Heart left ventricle (tissue), 16 donors: Measurements from ENCODE around the gene MAP3K21. TPM values are rescaled to one million over a fixed set of nuclear protein-coding genes. Genes with fewer than 3 reads are reported as not detected.

ENCODE experiments used
- ATAC-seq, 4 donors: fragments of 200-7000 bp; cut with Tn5 transposase; one replicate each; pipeline ENCODE4 v1.9.1; 2020 to 2022; ENCODE audit warnings: moderate library complexity in 4 of 4, mild to moderate bottlenecking in 3 of 4, moderate number of reproducible peaks in 1 of 4
- DNase-seq, 5 donors: peaks; one replicate each; pipeline ENCODE4 v3.0.0-alpha.2; 2020
- H3K27ac ChIP-seq, 12 donors: fragments of 200-600 bp; sonication (generic) in 4 of 12; one replicate each; pipeline versions ENCODE4 v1.5.0 to v1.8.0; 2016 to 2022; ENCODE audit warnings: mild to moderate bottlenecking in 2 of 12
- H3K27me3 ChIP-seq, 9 donors: fragments of 200-600 bp; sonication (generic) in 2 of 9; one replicate each; pipeline versions ENCODE4 v1.5.1 to v1.8.0; 2016 to 2022; ENCODE audit warnings: mild to moderate bottlenecking in 3 of 9
- H3K36me3 ChIP-seq, 9 donors: fragments of 200-600 bp; sonication (generic) in 2 of 9; one replicate each; pipeline versions ENCODE4 v1.5.0 to v1.8.0; 2018 to 2022; ENCODE audit warnings: mild to moderate bottlenecking in 2 of 9
- H3K4me1 ChIP-seq, 12 donors: fragments of 200-600 bp; sonication (generic) in 4 of 12; one replicate each; pipeline versions ENCODE4 v1.5.0 to v1.8.0; 2016 to 2022; ENCODE audit warnings: mild to moderate bottlenecking in 3 of 12
- H3K4me3 ChIP-seq, 12 donors: fragments of 200-600 bp; sonication (generic) in 4 of 12; one replicate each; pipeline versions ENCODE4 v1.5.0 to v1.8.0; 2017 to 2022; ENCODE audit warnings: mild to moderate bottlenecking in 9 of 12, moderate library complexity in 4 of 12
- H3K9me3 ChIP-seq, 12 donors: fragments of 200-600 bp; sonication (generic) in 4 of 12; one replicate each; pipeline versions ENCODE4 v1.5.0 to v1.8.0; 2016 to 2022; ENCODE audit warnings: mild to moderate bottlenecking in 1 of 12
- POLR2A ChIP-seq, 2 donors: fragments of 450-650 bp; IDR thresholded peaks; one replicate each; pipeline ENCODE4 v1.6.1; 2017; ENCODE audit warnings: antibody characterized with exemption in 2 of 2, mild to moderate bottlenecking in 2 of 2, moderate library complexity in 2 of 2
- WGBS, 4 donors: extraction: QIAGEN DNeasy Blood & Tissue Kit in 2 of 4; methylation state at CpG; one replicate each; pipeline versions ENCODE4 v1.1.5 to v1.1.7; 2013 to 2018; 5-methylcytosine and 5-hydroxymethylcytosine counted together
- intact Hi-C, 10 donors: fragments of 100-400 bp; cut with DNase I; formaldehyde crosslinking; loops; one replicate each; pipeline versions ENCODE4 v1.11.1 to v1.14.2; 2022
- polyA plus RNA-seq, 2 donors: library from polyadenylated mRNA; stranded (reverse); fragments of 200-250 nt; gene quantifications; one replicate each; pipeline ENCODE4 v1.2.3, GENCODE V29; 2013
- total RNA-seq, 9 donors: library from RNA; depleted of rRNA in 2 of 9; stranded (reverse); fragments of >200 nt in 2 of 9; fragmentation: NEBNext Ultra II Directional in 3 of 9; extraction: Animal tissue kit (Norgen Biotek cat#: 25700) in 3 of 9; gene quantifications; one replicate each; pipeline versions ENCODE4 v1.1.0 to v1.2.4, GENCODE V29; 2016 to 2023
- TF ChIP-seq, protein P1 (sequence below), 12 donors: fragments of 200-600 bp; sonication (generic) in 4 of 12; IDR thresholded peaks; one replicate each; pipeline versions ENCODE4 v1.5.0 to v1.8.0; 2018 to 2022; ENCODE audit warnings: antibody characterized with exemption in 12 of 12, mild to moderate bottlenecking in 5 of 12
- donor health status: ischemic (EF 13 %, LVEDD 7.1; RV severe dilation, severe dysfunction).
- donor health status: healthy with polysubstance abuse.
- donor health status: DM: no; HTN: yes; CAD: no.
- donor health status: DM: no; HTN: no; CAD: no.
- donor health status: ischemic (EF 25% LVEDD 6.9; RV normal size, moderate dysfunction).
- donor health status: ischemic (EF 25% LVEDD 5.7; RV mildly dilated, moderate dysfunction).
- donor health status: healthy.
- donor health status: DM: yes; HTN: yes; CAD: no.
- donor health status: ischemic (EF 35%, LVEDD 5.7; RV mildly dilated, moderate dysfunction).
- donor health status: nonischemic (EF 11% LVEDD 7.7; RV severe dilation, severe dysfunction).
- donor health status: DM: yes; HTN: yes; CAD: no.
- donor health status: PGD.
- donor health status: ischemic (EF 29% LVEDD 5.4; RV normal size, mild dysfunction).
- donor health status: nonischemic (EF 23%, LVEDD 6.1; RV moderate dilation, normal function).

The MAP3K21 gene
- total and polyA plus RNA-seq, 11 donors, result 0.14 to 0.86 (median 0.23) TPM

DNA sequence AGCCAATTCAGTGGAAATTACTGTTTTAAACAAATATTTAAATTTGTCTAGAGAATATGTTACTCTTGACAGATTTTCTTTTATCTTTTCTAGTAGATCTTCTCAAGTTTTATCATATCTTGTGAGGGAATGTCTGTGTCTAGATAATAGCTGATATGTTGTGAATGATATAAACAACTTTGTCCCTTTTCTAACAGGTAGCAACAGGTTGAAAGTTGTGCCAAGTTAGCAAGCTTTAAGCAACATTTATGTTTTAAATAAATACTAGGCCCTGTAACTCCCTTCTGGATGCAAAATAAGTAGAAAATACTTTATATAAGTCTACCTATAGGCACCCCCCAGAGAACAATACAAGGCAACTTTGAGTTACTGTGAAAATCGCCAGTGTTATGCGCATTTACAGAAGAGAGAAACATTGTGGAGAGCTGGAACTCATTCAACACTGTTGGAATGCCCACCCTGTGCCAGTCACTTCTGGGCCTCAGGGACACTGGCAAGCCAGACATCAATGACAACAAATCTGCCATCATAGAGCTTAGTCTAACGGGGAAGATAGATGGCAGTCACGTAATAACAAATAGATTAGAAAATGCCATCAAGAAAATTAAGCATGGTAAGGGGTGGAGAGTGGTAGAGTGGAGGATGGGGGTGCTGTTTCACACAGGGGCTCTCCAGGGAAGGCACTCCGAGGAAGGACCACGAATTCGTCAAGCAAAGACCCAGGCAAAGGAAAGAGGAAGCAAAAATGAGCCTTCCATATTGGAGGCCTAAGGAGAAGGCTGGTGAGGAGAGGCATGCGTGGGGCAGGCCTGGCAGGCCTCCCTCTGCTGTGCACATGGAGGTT, 4.4 kb downstream of the MAP3K21 start:
- 75 to 83% (median 76%) methylated on average over 8 of the region's 8 CpGs for WGBS, 4 donors
- intact Hi-C loops, result no loop called here
- TF ChIP-seq, protein P1, sequence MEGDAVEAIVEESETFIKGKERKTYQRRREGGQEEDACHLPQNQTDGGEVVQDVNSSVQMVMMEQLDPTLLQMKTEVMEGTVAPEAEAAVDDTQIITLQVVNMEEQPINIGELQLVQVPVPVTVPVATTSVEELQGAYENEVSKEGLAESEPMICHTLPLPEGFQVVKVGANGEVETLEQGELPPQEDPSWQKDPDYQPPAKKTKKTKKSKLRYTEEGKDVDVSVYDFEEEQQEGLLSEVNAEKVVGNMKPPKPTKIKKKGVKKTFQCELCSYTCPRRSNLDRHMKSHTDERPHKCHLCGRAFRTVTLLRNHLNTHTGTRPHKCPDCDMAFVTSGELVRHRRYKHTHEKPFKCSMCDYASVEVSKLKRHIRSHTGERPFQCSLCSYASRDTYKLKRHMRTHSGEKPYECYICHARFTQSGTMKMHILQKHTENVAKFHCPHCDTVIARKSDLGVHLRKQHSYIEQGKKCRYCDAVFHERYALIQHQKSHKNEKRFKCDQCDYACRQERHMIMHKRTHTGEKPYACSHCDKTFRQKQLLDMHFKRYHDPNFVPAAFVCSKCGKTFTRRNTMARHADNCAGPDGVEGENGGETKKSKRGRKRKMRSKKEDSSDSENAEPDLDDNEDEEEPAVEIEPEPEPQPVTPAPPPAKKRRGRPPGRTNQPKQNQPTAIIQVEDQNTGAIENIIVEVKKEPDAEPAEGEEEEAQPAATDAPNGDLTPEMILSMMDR (IDR thresholded peaks at IDR 0.05), result no peak
- TF ChIP-seq POLR2A (IDR thresholded peaks at IDR 0.05), result no peak
- H3K4me1 ChIP-seq, result peaks cover 0 to 23% (median 6%) of the 10 kb centered on the region in 12 donors
- no peak overlapping the region for H3K27ac ChIP-seq
- no peaks in the 10 kb centered on the region for H3K9me3 ChIP-seq
- H3K4me3 ChIP-seq, result no peak overlapping the region
- DNase-seq (no peak), ATAC-seq (no peak)
- peaks cover 3 to 43% (median 13%) of the 10 kb centered on the region in 9 donors for H3K27me3 ChIP-seq
- H3K36me3 ChIP-seq, result no peaks in the 10 kb centered on the region

DNA sequence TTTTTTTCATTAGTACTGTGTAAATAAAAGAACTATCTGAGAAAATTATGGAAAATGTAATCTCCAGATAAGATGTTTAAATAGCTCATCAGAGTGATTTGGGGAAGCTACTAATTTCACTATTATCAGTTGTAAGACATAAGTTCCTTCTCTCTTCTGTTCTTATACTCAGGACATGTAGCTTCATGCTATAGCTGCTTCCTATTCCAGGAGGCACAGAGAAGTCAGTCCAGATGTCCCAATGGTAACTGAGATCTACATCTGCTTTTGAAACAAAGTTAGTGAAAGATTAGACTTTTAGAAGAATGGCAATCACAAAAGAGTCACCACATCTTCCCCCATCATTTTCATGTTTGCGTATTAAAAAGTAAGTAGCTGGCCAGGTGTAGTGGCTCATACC, 5.6 kb downstream of the MAP3K21 start:
- WGBS, 4 donors, result 95 to 100% (median 100%) methylated on average over 1 of the region's 1 CpG
- H3K4me1 ChIP-seq, result peaks cover 0 to 11% (median 6%) of the 10 kb centered on the region in 12 donors

GRCh38 chr1:233334092-233334491, 6.6 kb downstream of the MAP3K21 start:
- Histone ChIP-seq H3K4me1 (peaks cover 0 to under 1% (median 0%) of the 10 kb centered on the region in 12 donors), H3K4me3 (no peak overlapping the region), H3K9me3 (no peaks in the 10 kb centered on the region), H3K36me3 (no peaks in the 10 kb centered on the region), H3K27me3 (peaks cover 0 to 49% (median 6%) of the 10 kb centered on the region in 9 donors), H3K27ac (no peak overlapping the region)
- intact Hi-C loops, result no loop called here
- ATAC-seq (no peak), DNase-seq (no peak)
- 79 to 92% (median 87%) methylated on average over 7 of the region's 7 CpGs for WGBS, 4 donors
- TF ChIP-seq, protein P1 (IDR thresholded peaks at IDR 0.05), result no peak
- no peak for TF ChIP-seq POLR2A (IDR thresholded peaks at IDR 0.05)

More for the DNA sequence above, 5.6 kb downstream of the MAP3K21 start:
- no peak for ATAC-seq
- peaks cover 3 to 49% (median 8%) of the 10 kb centered on the region in 9 donors for H3K27me3 ChIP-seq
- no peak for DNase-seq
- no peaks in the 10 kb centered on the region for H3K9me3 ChIP-seq
- TF ChIP-seq, protein P1 (IDR thresholded peaks at IDR 0.05), result no peak
- H3K27ac ChIP-seq, result no peak overlapping the region
- no peaks in the 10 kb centered on the region for H3K36me3 ChIP-seq
- H3K4me3 ChIP-seq, result no peak overlapping the region
- intact Hi-C loops, result no loop called here

DNA sequence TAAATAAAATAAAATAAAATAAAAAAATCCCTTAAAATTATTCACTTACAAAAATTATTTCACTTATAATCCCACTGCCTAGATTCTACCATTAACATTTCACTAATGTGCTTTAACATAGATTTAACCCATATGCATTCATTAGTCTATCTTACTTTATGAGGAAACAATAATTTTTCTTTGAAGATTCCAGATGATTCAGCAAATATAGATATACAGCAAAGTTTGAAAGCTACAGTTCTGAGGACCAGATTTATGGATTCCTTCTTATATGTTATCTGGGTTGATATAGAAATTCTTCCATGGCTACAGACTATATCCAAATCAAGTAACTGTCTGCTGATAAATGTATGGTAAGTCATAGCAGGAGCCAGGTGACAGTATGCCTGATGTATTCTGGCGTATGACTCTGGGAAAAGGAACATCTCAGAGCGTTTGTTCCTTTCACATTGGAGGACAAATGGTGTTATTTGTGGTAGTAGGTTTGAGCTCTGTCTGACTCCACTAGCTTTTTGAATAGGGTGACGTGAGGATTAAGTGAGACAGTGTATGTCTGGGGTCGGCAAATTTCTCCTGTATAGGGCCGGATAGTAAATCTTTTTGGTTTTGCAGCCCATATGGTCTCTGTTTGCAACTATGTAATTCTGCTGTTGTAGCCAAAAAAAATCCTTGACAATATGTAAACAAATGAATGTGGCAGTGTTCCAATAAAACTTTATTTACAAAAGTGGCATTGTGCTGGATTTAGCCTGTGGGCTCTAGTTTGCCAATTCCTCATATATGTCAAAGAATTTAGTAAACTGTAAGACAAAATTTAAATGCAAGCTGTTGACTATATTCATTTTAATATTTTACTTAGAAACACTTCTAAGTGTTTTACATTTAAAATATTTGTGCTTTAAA, 9.3 kb downstream of the MAP3K21 start:
- ATAC-seq (no peak), DNase-seq (no peak)
- Histone ChIP-seq H3K27me3 (peaks cover 0 to 38% (median 0%) of the 10 kb centered on the region in 9 donors), H3K4me1 (no peaks in the 10 kb centered on the region), H3K27ac (no peak overlapping the region), H3K36me3 (no peaks in the 10 kb centered on the region), H3K9me3 (no peaks in the 10 kb centered on the region), H3K4me3 (no peak overlapping the region)
- intact Hi-C loops, result no loop called here
- no peak for TF ChIP-seq POLR2A (IDR thresholded peaks at IDR 0.05)
- TF ChIP-seq, protein P1 (IDR thresholded peaks at IDR 0.05), result no peak
- 81 to 91% (median 89%) methylated on average over 5 of the region's 5 CpGs for WGBS, 4 donors
